Frontal cortex (tissue), 4 donors: Measurements from ENCODE around the gene RPL18. TPM values are rescaled to one million over a fixed set of nuclear protein-coding genes. Genes with fewer than 3 reads are reported as not detected.
"Not testable (repeated sequence)": the region's sequence is repeated elsewhere in the genome, so short reads cannot be mapped to it uniquely, and the experiment has no call there.

Experiments used
- DNase-seq, 2 donors: peaks; one replicate each; pipeline ENCODE4 v3.0.0; 2012; ENCODE audit warnings: low spot score in 2 of 2
- FAIRE-seq: peaks from 2 replicates; lab custom pipeline; 2012; peaks lifted over from hg19 to GRCh38; lab: Jason Lieb, UNC
- total RNA-seq: library from RNA; depleted of rRNA; stranded (reverse); fragments of >200 nt; gene quantifications from one replicate; pipeline ENCODE4 v1.2.3, GENCODE V29; 2014
- donor health status: control.
- donor health status: control.
- donor health status: control.

Gene RPL18
- total RNA-seq, 1 donor from 2014 or later, result 1,742 TPM

DNA sequence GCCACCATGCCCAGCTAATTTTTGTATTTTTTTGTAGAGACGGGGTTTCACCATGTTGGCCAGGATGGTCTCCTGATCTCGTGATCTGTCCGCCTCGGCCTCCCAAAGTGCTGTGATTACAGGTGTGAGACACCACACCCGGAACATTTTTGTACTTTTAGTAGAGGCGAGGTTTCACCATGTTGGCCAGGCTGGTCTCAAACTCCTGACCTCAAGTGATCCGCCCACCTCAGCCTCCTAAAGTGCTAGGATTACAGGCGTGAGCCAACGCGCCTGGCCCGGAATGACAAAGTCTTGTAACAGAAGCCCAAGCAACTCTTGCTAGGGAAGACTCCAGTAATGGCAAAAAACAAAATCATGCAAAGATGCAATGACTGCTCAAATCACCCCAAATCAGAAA is 13.3 kb upstream of the RPL18 start:
- not testable (repeated sequence) for FAIRE-seq, DNase-seq

DNA sequence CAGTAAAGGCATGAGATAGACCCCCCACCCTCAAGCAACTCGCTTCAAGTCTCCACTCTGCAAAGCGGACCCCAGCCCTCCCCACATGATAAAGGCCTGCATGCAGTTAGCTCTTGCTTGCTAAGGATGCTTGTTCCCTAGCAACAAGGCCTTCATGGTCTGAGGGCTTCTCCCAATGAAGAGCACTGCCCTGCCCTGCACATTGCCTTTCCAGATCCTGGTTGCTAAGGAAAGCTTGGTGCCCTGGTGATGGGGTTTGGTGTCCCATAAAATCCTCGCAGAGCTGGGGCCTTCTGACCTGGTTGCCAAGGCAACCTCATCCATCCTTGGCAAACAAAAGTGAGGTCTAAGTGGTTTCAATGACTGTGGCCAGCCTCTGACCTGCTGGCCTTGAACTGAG is 12.2 kb upstream of the RPL18 start:
- FAIRE-seq, result no peak
- no peak for DNase-seq

- no peak for FAIRE-seq
- no peak for DNase-seq
Observed at GRCh38 chr19:48630296-48631063, 11.5 kb upstream of the RPL18 start.

GRCh38 chr19:48629599-48630295 is 10.8 kb upstream of the RPL18 start:
- FAIRE-seq (no peak), DNase-seq (peak in 1 of 2 donors; percentile 63)

- DNase-seq, result no peak
- FAIRE-seq, result no peak
Observed at GRCh38 chr19:48629297-48629598, 10.3 kb upstream of the RPL18 start.

- FAIRE-seq, result no peak
- no peak for DNase-seq
Observed at GRCh38 chr19:48628486-48629296, 9.7 kb upstream of the RPL18 start.

GRCh38 chr19:48627865-48628314 is 8.9 kb upstream of the RPL18 start:
- FAIRE-seq (no peak), DNase-seq (no peak)

DNA sequence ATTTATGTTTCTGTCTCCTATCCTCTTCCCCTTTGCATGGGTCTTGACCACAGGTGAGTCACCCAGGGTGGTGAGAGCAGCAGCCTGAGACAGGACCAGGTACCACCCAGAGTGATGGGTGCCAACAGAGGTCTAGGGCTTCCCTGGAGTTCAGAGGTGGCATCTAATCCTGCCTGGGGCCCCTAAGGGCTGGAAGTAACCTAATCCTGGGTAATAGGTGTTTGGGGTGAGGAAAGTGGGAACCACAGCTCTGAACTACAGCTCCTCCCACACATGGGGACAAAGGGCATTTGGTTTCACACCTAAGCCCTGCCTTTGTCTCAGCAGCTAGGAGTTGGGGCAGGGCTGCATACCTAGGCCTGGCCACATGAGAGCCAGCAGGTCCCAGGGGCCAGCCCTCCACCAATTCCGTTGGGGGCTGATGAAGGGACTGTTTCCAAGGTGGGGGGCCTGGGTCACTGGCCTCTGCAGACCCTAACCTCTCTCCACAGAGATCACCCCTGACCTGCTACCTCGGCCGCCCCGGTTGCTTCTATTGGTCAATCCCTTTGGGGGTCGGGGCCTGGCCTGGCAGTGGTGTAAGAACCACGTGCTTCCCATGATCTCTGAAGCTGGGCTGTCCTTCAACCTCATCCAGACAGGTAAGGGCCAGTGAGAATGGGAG is 8.4 kb upstream of the RPL18 start:
- no peak for DNase-seq

GRCh38 chr19:48625891-48626327 is 6.9 kb upstream of the RPL18 start:
- no peak for DNase-seq
- no peak for FAIRE-seq

More for the DNA sequence above, 8.4 kb upstream of the RPL18 start:
- no peak for FAIRE-seq

DNA sequence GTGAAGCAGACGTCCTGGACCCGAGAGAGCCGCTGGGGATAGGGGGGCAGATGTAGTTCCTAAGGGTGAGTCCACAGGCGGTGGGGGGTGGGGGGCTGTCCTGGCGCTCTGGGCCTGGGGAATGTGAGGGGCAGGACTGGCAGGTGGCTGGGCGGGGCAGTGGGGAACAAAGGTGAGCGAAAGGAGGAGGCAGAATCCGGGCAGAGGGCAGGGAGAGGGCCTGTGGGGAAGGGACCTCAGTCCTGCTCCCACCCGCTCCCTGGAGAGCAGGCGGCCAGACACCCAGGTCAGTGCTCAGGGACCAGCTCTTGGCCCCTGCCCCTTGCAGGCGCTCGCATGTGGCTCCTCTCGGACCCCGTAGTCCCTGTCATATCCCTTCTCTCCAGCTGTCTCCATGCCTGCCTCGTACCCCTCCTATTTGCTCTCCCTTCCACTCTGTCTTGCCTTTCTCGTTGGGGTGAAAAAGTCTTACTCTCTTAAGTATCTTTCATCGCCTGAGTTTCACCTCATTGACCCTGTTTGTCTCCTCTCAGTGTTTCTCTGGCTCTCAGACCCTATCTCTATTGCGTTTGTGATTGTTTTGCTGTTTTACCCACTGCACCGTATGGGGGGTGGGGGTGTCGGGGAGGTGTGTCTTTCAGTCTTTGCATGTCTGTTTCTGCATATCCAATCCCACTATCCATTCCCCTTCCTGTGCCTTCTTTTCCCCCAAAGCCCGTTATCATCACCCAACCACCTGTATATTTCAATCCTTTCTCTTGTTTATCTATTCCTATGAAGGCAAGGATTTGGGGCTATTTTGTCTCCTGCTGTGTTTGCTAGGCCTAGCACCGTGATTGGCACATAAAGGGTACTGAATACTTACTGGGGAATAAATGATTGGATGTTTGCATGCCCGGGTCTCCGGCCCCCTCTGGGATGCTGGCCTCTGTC is 6.1 kb upstream of the RPL18 start:
- no peak for FAIRE-seq
- no peak for DNase-seq

DNA sequence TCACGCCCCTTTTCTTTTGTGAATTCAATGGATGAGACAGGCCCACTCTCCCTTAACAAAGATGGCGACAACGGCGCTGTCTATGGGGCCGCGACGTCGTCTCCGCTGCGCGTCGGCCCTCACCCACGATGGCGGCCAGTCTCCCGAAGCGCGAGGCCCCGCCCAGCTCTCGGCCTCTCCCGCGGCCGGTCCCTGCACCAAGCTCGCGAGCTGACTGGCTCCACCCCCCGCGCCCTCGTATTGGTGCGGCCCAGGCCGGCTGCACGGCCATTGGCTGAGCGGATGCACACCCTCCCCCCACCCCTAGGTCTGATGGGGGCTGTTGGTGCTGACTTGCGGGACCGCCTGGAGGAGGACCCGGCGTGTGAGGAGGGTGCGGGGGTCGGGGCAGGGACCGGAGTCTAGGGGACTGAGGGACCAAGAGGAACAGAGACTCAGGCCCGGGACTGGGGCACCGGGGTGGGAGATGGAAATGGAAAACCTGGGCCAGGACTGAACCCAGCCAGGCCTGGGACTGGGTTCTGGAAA is 5.2 kb upstream of the RPL18 start:
- DNase-seq, result peak; percentile 91 to 95
- FAIRE-seq, result no peak

DNA sequence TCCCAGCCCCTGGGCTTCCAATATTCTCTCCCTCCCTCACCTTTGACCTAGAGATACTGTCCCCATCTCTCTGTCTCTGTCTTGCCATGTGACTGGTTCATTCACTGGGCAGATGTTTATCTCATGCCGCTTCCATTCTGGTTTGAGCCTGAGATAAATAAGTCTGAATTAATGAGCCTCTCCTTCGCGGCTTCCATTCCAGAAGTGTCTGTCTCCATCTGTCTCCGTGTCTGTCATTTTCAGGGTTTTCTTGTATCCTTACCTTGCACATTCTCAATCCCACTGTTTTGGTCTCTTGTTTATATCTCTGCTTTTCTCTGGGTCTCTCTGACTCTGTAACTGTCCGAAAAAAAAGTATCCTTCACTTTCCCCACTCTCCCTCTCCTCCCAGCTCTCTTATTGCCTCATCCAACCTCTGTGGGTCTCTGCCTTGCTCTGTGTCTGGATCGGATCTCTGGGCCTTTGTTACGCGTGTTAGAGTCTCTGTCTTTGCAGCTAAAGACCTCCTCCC is 4.6 kb upstream of the RPL18 start:
- no peak for DNase-seq
- no peak for FAIRE-seq

DNA sequence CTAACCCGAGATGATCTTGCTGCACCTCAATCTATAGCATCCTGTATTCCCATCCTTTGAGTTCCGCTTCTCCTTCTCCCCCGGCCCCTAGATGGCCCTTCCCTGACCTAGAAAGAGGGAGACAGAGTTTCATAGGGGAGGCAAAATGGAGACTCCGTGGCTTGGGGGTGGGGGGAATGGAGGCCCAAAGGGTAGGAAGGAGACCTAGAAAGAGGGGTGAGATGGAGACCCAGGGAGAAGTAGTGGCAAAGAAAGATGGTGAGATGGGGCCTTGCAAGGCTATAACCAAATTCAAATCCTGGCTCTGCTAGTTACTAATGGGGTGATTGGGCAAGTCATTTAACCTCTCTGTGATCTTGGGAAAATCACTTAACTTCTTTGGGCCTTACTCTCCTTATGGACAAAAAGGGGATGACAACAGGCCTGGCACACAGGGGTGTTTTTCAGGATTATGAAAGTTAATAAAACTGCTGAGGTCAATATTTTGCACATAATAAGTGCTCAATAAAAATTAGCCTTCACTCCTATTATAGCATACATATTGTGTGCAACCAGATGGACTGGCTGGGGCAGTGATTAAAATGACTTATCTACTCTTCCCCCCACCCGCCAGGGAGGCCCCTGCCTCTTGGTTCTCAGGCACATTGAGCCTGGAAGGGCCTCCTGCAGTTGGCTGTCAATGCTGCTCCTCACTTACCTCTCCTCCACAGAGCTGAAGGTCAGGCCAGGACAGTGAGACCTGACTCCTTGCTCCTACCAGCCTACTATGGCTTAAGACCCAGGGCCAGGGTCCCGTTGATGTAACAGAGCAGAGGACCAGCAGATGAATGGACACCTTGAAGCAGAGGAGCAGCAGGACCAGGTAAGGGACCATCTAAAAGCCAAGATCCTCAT is 961 bp upstream of the RPL18 start:
- FAIRE-seq, result no peak

DNA sequence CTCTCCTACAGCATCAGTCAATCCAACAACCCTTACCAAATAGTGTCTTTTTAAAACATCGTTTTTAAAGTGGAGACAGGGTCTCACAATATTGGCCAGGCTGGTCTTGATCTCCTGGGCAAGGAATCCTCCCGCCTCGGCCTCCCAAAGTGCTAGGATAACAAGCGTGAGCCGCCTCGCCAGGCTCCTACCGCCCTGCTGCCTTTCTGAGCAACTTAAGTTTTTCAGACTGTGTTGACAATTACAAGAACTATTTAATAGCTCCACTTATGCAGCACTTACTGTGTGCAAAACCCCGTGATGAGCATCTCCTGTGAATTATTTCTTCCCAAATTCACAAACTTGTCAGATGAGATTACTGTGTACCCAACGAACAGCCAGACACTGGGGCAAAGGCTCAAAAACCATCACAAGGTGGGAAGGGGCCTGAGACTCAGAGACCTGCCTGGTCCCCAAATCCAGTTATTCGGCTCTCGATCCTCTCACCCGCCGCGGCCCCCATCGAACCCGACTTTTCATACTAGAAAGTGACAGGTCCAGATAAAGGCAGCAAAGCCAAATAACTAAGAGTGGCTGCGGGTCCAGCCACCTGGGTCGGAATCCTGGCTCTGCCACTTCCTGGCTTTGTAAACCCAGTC is 581 bp downstream of the RPL18 start:
- no peak for DNase-seq
- no peak for FAIRE-seq

More for the DNA sequence above, 961 bp upstream of the RPL18 start:
- no peak for DNase-seq

DNA sequence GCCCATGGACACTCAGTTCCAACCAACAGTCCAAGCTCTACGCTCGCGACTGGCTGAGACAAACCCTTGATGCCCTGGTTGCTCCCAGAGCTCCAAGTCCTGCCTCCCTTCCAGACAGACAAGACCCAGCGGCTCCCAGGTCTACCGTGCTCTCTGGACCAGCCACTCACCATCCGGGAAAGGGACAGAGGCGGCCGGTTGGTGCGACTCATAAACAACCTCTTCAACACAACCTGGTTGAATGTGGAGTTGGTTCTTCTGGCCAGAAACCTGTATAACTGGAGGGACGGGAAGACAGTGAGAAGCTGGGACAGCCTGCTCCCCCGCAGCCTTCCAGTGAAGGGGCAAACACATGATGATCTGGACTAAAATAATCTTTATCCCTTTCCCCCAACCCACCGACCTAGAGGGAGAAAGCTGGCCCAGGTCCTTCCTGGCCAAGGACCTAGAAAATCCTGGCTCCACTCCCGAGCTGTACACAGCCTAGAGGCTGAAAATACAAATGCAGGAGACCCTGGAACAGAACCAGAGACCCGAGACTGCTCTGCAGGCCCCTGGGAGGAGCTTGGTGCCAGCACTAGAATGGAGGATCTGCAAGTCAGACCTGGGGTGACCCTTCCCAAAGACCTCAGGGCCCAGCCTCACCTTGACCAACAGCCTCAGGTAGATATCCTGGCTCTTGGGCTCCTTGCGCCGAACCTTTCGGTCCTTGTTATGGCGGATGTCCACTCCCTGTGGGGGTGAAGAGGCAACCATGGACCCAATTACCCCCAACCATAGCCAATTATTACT is 1.6 kb downstream of the RPL18 start:
- no peak for FAIRE-seq

DNA sequence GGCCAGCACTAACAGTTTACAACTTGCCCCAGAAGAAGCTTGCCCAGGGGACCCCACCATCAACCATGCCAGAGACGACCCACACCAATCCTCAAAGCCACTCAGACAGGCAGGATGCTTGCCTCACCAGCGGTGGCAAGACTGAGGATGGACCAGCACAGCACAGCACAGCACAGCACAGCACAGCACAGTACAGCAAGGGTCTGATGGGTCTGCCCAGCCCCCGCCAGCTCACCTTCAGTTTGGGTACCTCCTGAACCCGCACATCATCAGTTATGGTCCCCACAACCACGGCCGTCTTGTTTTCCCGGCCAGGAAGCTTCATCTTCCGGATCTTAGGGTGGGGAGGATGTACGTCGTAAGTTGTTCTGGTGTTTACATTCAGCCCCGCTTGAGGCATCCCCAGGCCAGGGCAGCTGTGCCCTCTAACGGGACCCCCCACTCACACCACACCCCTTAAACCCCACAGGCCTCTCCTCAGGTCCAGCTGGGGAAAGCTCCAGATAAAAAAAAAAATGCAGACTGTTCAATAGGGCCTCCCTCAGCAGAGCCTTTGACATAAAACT is 2.4 kb downstream of the RPL18 start:
- DNase-seq (no peak), FAIRE-seq (no peak)

More for the DNA sequence above, 1.6 kb downstream of the RPL18 start:
- DNase-seq, result no peak
